SK-N-MC (cell line): ENCODE measurements around the gene INTS14.

Experiments used
- EZH2 ChIP-seq: fragments of 200-600 bp; sonication (generic); IDR thresholded peaks from one replicate; pipeline ENCODE4 v1.6.1; 2017; ENCODE audit warnings: antibody characterized with exemption
- FOXP2 ChIP-seq: optimal IDR thresholded peaks from 2 replicates; pipeline ENCODE3; 2011; ENCODE audit warnings: mild to moderate bottlenecking, moderate library complexity; ENCODE audit not compliant: insufficient read depth; ENCODE audit errors: extremely low read length, control extremely low read depth
- POLR2AphosphoS5 ChIP-seq: IDR thresholded peaks from 2 replicates; pipeline ENCODE4 v1.6.1; 2012; ENCODE audit warnings: mild to moderate bottlenecking, low read depth, low read length, borderline replicate concordance

GRCh38 chr15:65621638-65622037 is 10.7 kb upstream of the INTS14 start, which contains the start of gene SLC24A1:
- TF ChIP-seq POLR2AphosphoS5 (no peak), FOXP2 (no peak), EZH2 (no peak)
